GM23338 (cell line): ENCODE results near the gene NCL. TPM values are rescaled to one million over a fixed set of nuclear protein-coding genes. Genes with fewer than 3 reads are reported as not detected.

Experiments
- ATAC-seq: fragments of 200-7000 bp; cut with Tn5 transposase; 3 replicates; pipeline ENCODE4 v1.9.1; 2020
- DNase-seq: peaks from one replicate; pipeline ENCODE4 v3.0.0-alpha.2; 2015; ENCODE audit warnings: low spot score
- H2AFZ ChIP-seq: fragments of 200-600 bp; sonication (generic); 2 replicates; pipeline ENCODE4 v1.8.0; 2016; ENCODE audit warnings: antibody characterized with exemption, mild to moderate bottlenecking, moderate library complexity
- H3F3A ChIP-seq: fragments of 200-600 bp; sonication (generic); replicated peaks from 2 replicates; pipeline ENCODE4 v1.8.0; 2017; ENCODE audit warnings: antibody characterized with exemption, mixed run types, low read depth
- H3K27ac ChIP-seq: fragments of 200-600 bp; sonication (generic); 2 replicates; pipeline ENCODE4 v1.6.1; 2016; ENCODE audit warnings: low read depth
- H3K27me3 ChIP-seq: fragments of 200-600 bp; sonication (generic); 2 replicates; pipeline ENCODE4 v1.8.0; 2016; ENCODE audit warnings: mild to moderate bottlenecking, mixed run types, moderate library complexity; ENCODE audit not compliant: insufficient read depth
- H3K36me3 ChIP-seq: fragments of 200-600 bp; sonication (generic); 2 replicates; pipeline ENCODE4 v1.8.0; 2016; ENCODE audit warnings: mild to moderate bottlenecking; ENCODE audit not compliant: insufficient read depth
- H3K4me1 ChIP-seq: fragments of 200-600 bp; sonication (generic); 2 replicates; pipeline ENCODE4 v1.8.0; 2016; ENCODE audit warnings: mild to moderate bottlenecking, moderate library complexity; ENCODE audit not compliant: insufficient read depth
- H3K4me2 ChIP-seq: fragments of 200-600 bp; sonication (generic); 2 replicates; pipeline ENCODE4 v1.7.1; 2017; ENCODE audit warnings: mixed run types
- H3K4me3 ChIP-seq: fragments of 200-600 bp; sonication (generic); 2 replicates; pipeline ENCODE4 v1.6.1; 2016; ENCODE audit warnings: mixed run types
- H3K79me2 ChIP-seq: fragments of 200-600 bp; sonication (generic); replicated peaks from 2 replicates; pipeline ENCODE4 v1.8.0; 2017; ENCODE audit warnings: mild to moderate bottlenecking; ENCODE audit not compliant: insufficient read depth
- H3K9me2 ChIP-seq: fragments of 200-600 bp; sonication (generic); 2 replicates; pipeline ENCODE4 v1.8.0; 2017; ENCODE audit not compliant: insufficient read depth
- H4K20me1 ChIP-seq: fragments of 200-600 bp; sonication (generic); replicated peaks from 2 replicates; pipeline ENCODE4 v1.8.0; 2017; ENCODE audit warnings: mild to moderate bottlenecking; ENCODE audit not compliant: insufficient read depth
- H3K27ac Mint-ChIP-seq: 2 replicates; pipeline ENCODE4 v1.8.0; 2020; ENCODE audit warnings: inconsistent platforms, mild to moderate bottlenecking, moderate library complexity, mixed read lengths
- H3K27me3 Mint-ChIP-seq: 3 replicates; pipeline ENCODE4 v1.8.0; 2022; ENCODE audit warnings: low read depth, mild to moderate bottlenecking, moderate library complexity, mixed read lengths, inconsistent platforms; ENCODE audit not compliant: insufficient read depth, poor library complexity
- H3K36me3 Mint-ChIP-seq: 3 replicates; pipeline ENCODE4 v1.8.0; 2021; ENCODE audit warnings: low read depth, mild to moderate bottlenecking, inconsistent platforms, moderate library complexity, mixed read lengths
- H3K4me1 Mint-ChIP-seq: 3 replicates; pipeline ENCODE4 v1.8.0; 2020; ENCODE audit warnings: mild to moderate bottlenecking, inconsistent platforms, mixed read lengths
- H3K4me3 Mint-ChIP-seq: 3 replicates; pipeline ENCODE4 v1.8.0; 2021; ENCODE audit warnings: moderate library complexity, mild to moderate bottlenecking, inconsistent platforms, mixed read lengths
- H3K9me3 Mint-ChIP-seq: 3 replicates; pipeline ENCODE4 v1.8.0; 2020; ENCODE audit warnings: moderate library complexity, mild to moderate bottlenecking, inconsistent platforms, mixed read lengths
- CREB1 ChIP-seq: fragments of 250-450 bp; sonication (Bioruptor Pico); IDR thresholded peaks from 2 replicates; pipeline ENCODE4 v1.5.0; 2020; ENCODE audit warnings: low read depth, mild to moderate bottlenecking, moderate library complexity
- CTCF ChIP-seq, 2 experiments: fragments of 200-600 bp in 1 of 2; sonication (generic) in 1 of 2; conservative IDR thresholded peaks; 2 replicates each; pipeline versions ENCODE4 v1.5.1 to v1.6.1; 2016 to 2017; ENCODE audit warnings: antibody characterized with exemption in 2 of 2, low read depth in 2 of 2, mild to moderate bottlenecking in 2 of 2, moderate library complexity in 1 of 2
- ETS1 ChIP-seq: IDR thresholded peaks from 2 replicates; pipeline ENCODE4 v1.6.1; 2016; ENCODE audit warnings: antibody characterized with exemption
- EZH2 ChIP-seq: fragments of 200-600 bp; sonication (generic); IDR thresholded peaks from one replicate; pipeline ENCODE4 v1.8.0; 2017; ENCODE audit warnings: antibody characterized with exemption, mild to moderate bottlenecking, low read depth; ENCODE audit not compliant: unreplicated experiment
- EZH2phosphoT487 ChIP-seq: fragments of 200-600 bp; sonication (generic); IDR thresholded peaks from one replicate; pipeline ENCODE4 v1.8.1; 2018; ENCODE audit warnings: antibody characterized with exemption; ENCODE audit not compliant: unreplicated experiment
- JUNB ChIP-seq: IDR thresholded peaks from one replicate; pipeline ENCODE4 v1.6.1; 2016; ENCODE audit warnings: antibody characterized with exemption; ENCODE audit not compliant: unreplicated experiment
- NANOG ChIP-seq: IDR thresholded peaks from 2 replicates; pipeline ENCODE4 v1.6.1; 2016; ENCODE audit warnings: antibody characterized with exemption, borderline replicate concordance
- POLR2AphosphoS5 ChIP-seq: IDR thresholded peaks from 2 replicates; pipeline ENCODE4 v1.6.1; 2016; ENCODE audit warnings: antibody characterized with exemption, low read depth
- REST ChIP-seq: IDR thresholded peaks from one replicate; pipeline ENCODE4 v1.6.1; 2018; ENCODE audit warnings: antibody characterized with exemption; ENCODE audit not compliant: unreplicated experiment
- STAT1 ChIP-seq: IDR thresholded peaks from one replicate; pipeline ENCODE4 v1.6.1; 2016; ENCODE audit warnings: antibody characterized with exemption; ENCODE audit not compliant: unreplicated experiment
- ZNF114 ChIP-seq: fragments of 250-450 bp; sonication (Bioruptor Pico); IDR thresholded peaks from 2 replicates; pipeline ENCODE4 v1.5.0; 2020; ENCODE audit warnings: mild to moderate bottlenecking, moderate library complexity
- ZNF331 ChIP-seq: fragments of 250-450 bp; sonication (Bioruptor Pico); IDR thresholded peaks from 2 replicates; pipeline ENCODE4 v1.5.0; 2020; ENCODE audit warnings: low read depth, mild to moderate bottlenecking, moderate library complexity
- ZNF462 ChIP-seq: fragments of 250-450 bp; sonication (Bioruptor Pico); IDR thresholded peaks from 2 replicates; pipeline ENCODE4 v1.5.0; 2020; ENCODE audit warnings: mild to moderate bottlenecking, moderate library complexity
- polyA plus RNA-seq: library from polyadenylated mRNA; unstranded; fragments of >200 nt; fragmentation: Nextera tagmentation; extraction: Ambion mirVana; gene quantifications from 2 replicates; pipeline ENCODE4 v1.2.1, GENCODE V29; 2016
- total RNA-seq: library from RNA; depleted of rRNA; stranded (reverse); fragments of >200 nt; shearing (Covaris generic); gene quantifications from 2 replicates; pipeline ENCODE4 v1.2.3, GENCODE V29; 2014

NCL gene
- total and polyA plus RNA-seq, 2 experiments from 2014 or later, result 678 to 2,269 TPM

GRCh38 chr2:231449503-231450054 lies 14.7 kb downstream of the NCL start:
- H3K36me3 Mint-ChIP-seq, result peaks cover 44% of the 10 kb centered on the region
- peaks cover 8% of the 10 kb centered on the region; the same call in 1 of the 2 replicates for H3K4me1 ChIP-seq
- H3K9me2 ChIP-seq, result no peaks in the 10 kb centered on the region
- TF ChIP-seq EZH2phosphoT487, result no peak
- no peak for TF ChIP-seq CREB1 (CRISPR knock-in tag)
- TF ChIP-seq STAT1, result no peak
- no peak for TF ChIP-seq CTCF (conservative IDR thresholded peaks at IDR 0.05; ENCODE audit: low read depth in 2 of 2)
- no peak for TF ChIP-seq POLR2AphosphoS5
- no peak for TF ChIP-seq ETS1
- TF ChIP-seq NANOG, result no peak
- no peak for TF ChIP-seq ZNF331 (CRISPR knock-in tag)
- no peak for TF ChIP-seq EZH2
- no peak for TF ChIP-seq ZNF114 (CRISPR knock-in tag)
- no peak for TF ChIP-seq JUNB
- no peak for TF ChIP-seq ZNF462 (CRISPR knock-in tag)
- no peak for TF ChIP-seq REST
- H3K4me3 Mint-ChIP-seq, result no peak overlapping the region
- peaks cover 4% of the 10 kb centered on the region; the same call in 1 of the 2 replicates for H3K36me3 ChIP-seq
- H3K79me2 ChIP-seq, result no peaks in the 10 kb centered on the region
- peaks cover 17% of the 10 kb centered on the region for H3K4me1 Mint-ChIP-seq
- H3K27ac Mint-ChIP-seq, result no peak overlapping the region
- H3K9me3 Mint-ChIP-seq, result peaks cover 2% of the 10 kb centered on the region; the same call in 1 of the 3 replicates
- no peak for DNase-seq
- H3K27ac ChIP-seq, result no peak overlapping the region
- H3K27me3 ChIP-seq, result no peaks in the 10 kb centered on the region
- H3F3A ChIP-seq, result peaks cover 22% of the 10 kb centered on the region
- H2AFZ ChIP-seq, result no peak overlapping the region
- ATAC-seq, result no peak
- H3K27me3 Mint-ChIP-seq, result peaks cover 33% of the 10 kb centered on the region
- H3K4me2 ChIP-seq, result no peak overlapping the region
- no peak overlapping the region for H3K4me3 ChIP-seq
- H4K20me1 ChIP-seq, result peaks cover 5% of the 10 kb centered on the region; the same call in 1 of the 2 replicates
